ENCODE data around the gene PAPPA. TPM values are rescaled to one million over a fixed set of nuclear protein-coding genes. Genes with fewer than 3 reads are reported as not detected.

PAPPA gene
- total RNA-seq, 3 donors from 2014 or later = 0.61 to 2.5 (median 1.9) TPM

GRCh38 chr9:116233160-116233530 is 79.6 kb downstream of the PAPPA start:
- no peak for DNase-seq
- TF ChIP-seq, protein P1, sequence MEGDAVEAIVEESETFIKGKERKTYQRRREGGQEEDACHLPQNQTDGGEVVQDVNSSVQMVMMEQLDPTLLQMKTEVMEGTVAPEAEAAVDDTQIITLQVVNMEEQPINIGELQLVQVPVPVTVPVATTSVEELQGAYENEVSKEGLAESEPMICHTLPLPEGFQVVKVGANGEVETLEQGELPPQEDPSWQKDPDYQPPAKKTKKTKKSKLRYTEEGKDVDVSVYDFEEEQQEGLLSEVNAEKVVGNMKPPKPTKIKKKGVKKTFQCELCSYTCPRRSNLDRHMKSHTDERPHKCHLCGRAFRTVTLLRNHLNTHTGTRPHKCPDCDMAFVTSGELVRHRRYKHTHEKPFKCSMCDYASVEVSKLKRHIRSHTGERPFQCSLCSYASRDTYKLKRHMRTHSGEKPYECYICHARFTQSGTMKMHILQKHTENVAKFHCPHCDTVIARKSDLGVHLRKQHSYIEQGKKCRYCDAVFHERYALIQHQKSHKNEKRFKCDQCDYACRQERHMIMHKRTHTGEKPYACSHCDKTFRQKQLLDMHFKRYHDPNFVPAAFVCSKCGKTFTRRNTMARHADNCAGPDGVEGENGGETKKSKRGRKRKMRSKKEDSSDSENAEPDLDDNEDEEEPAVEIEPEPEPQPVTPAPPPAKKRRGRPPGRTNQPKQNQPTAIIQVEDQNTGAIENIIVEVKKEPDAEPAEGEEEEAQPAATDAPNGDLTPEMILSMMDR (IDR thresholded peaks at IDR 0.05) = no peak
- H3K9me3 ChIP-seq = no peaks in the 10 kb centered on the region
- no peak overlapping the region for H3K4me3 ChIP-seq
- H3K4me1 ChIP-seq (ENCODE audit: low read depth) = no peaks in the 10 kb centered on the region
- no peak for ATAC-seq
- intact Hi-C loops (cut with DNase I, micrococcal nuclease) = no loop called here
- H3K36me3 ChIP-seq (ENCODE audit: low read depth) = no peaks in the 10 kb centered on the region

GRCh38 chr9:116234081-116234480 is 80.5 kb downstream of the PAPPA start:
- ATAC-seq = no peak
- intact Hi-C loops (cut with DNase I, micrococcal nuclease) = no loop called here
- Histone ChIP-seq H3K36me3 (ENCODE audit: low read depth) (no peaks in the 10 kb centered on the region), H3K9me3 (no peaks in the 10 kb centered on the region), H3K4me3 (no peak overlapping the region), H3K4me1 (ENCODE audit: low read depth) (no peaks in the 10 kb centered on the region)
- no peak for DNase-seq
- TF ChIP-seq, protein P1 (IDR thresholded peaks at IDR 0.05) = no peak

GRCh38 chr9:116236979-116237378 is 83.4 kb downstream of the PAPPA start:
- DNase-seq = no peak
- H3K9me3 ChIP-seq = no peaks in the 10 kb centered on the region
- H3K4me3 ChIP-seq = no peak overlapping the region
- TF ChIP-seq, protein P1 (IDR thresholded peaks at IDR 0.05) = no peak
- no peaks in the 10 kb centered on the region for H3K36me3 ChIP-seq (ENCODE audit: low read depth)
- no peak for ATAC-seq
- no peaks in the 10 kb centered on the region for H3K4me1 ChIP-seq (ENCODE audit: low read depth)
- intact Hi-C loops (cut with DNase I, micrococcal nuclease) = no loop called here

GRCh38 chr9:116237456-116237855 is 83.9 kb downstream of the PAPPA start:
- DNase-seq (no peak), ATAC-seq (no peak)
- Histone ChIP-seq H3K4me3 (no peak overlapping the region), H3K4me1 (ENCODE audit: low read depth) (no peaks in the 10 kb centered on the region), H3K9me3 (no peaks in the 10 kb centered on the region), H3K36me3 (ENCODE audit: low read depth) (no peaks in the 10 kb centered on the region)
- TF ChIP-seq, protein P1 (IDR thresholded peaks at IDR 0.05) = no peak
- intact Hi-C loops (cut with DNase I, micrococcal nuclease) = no loop called here

- no peak for DNase-seq
- no peaks in the 10 kb centered on the region for H3K4me1 ChIP-seq (ENCODE audit: low read depth)
- no peaks in the 10 kb centered on the region for H3K9me3 ChIP-seq
- TF ChIP-seq, protein P1 (IDR thresholded peaks at IDR 0.05) = no peak
- intact Hi-C loops (cut with DNase I, micrococcal nuclease) = no loop called here
- no peak overlapping the region for H3K4me3 ChIP-seq
- no peak for ATAC-seq
- H3K36me3 ChIP-seq (ENCODE audit: low read depth) = no peaks in the 10 kb centered on the region
Measured at GRCh38 chr9:116238225-116238624, 84.6 kb downstream of the PAPPA start.

- intact Hi-C loops (cut with DNase I, micrococcal nuclease) = no loop called here
- ATAC-seq (no peak), DNase-seq (no peak)
- H3K9me3 ChIP-seq = no peaks in the 10 kb centered on the region
- H3K36me3 ChIP-seq (ENCODE audit: low read depth) = no peaks in the 10 kb centered on the region
- no peaks in the 10 kb centered on the region for H3K4me1 ChIP-seq (ENCODE audit: low read depth)
- TF ChIP-seq, protein P1 (IDR thresholded peaks at IDR 0.05) = no peak
- H3K4me3 ChIP-seq = no peak overlapping the region
Measured at GRCh38 chr9:116238776-116239340, 85.3 kb downstream of the PAPPA start.
